Measurements from ENCODE around the gene NRTN. TPM values are rescaled to one million over a fixed set of nuclear protein-coding genes. Genes with fewer than 3 reads are reported as not detected.
A peak's percentile ranks its signal among the peaks of the same experiment; 100 is the strongest.

Gene NRTN
- polyA plus RNA-seq, 3 donors = not detected

- H2AFZ ChIP-seq (ENCODE audit: insufficient read depth, low read depth, low read length, poor library complexity, severe bottlenecking) = no peak overlapping the region
- H3K27ac ChIP-seq (ENCODE audit: low read depth in 1 of 2, low read length in 2 of 2) = no peak overlapping the region
- no peak overlapping the region for H3K4me2 ChIP-seq (replicated peaks; ENCODE audit: extremely low read depth, low read length, poor library complexity, severe bottlenecking)
- no peak overlapping the region for H3K4me3 ChIP-seq (replicated peaks in 1 of 3; ENCODE audit: low read depth in 2 of 3, low read length in 3 of 3)
- H3K27me3 ChIP-seq (ENCODE audit: control insufficient read depth in 2 of 2, insufficient read depth in 2 of 2, low read length in 2 of 2) = peaks cover 9 to 39% of the 10 kb centered on the region in 2 donors
- DNase-seq = no peak
- WGBS (ENCODE audit: insufficient coverage) = 84% methylated on average over 12 of the region's 17 CpGs
- H3K9me3 ChIP-seq (replicated peaks in 1 of 2; ENCODE audit: control insufficient read depth in 1 of 2, insufficient read depth in 1 of 2, low read length in 2 of 2) = peaks cover 2 to 7% of the 10 kb centered on the region in 2 donors
- peaks cover 53 to 72% (median 66%) of the 10 kb centered on the region in 3 donors for H3K27me3 Mint-ChIP-seq (ENCODE audit: low read depth in 3 of 3)
- H4K20me1 ChIP-seq (ENCODE audit: insufficient read depth, low read length) = no peaks in the 10 kb centered on the region
- H3K9me3 Mint-ChIP-seq = peaks cover 0 to 20% (median 12%) of the 10 kb centered on the region in 7 donors
- no peaks in the 10 kb centered on the region for H3K36me3 ChIP-seq (replicated peaks in 1 of 2; ENCODE audit: control insufficient read depth in 1 of 2, insufficient read depth in 2 of 2, low read length in 2 of 2)
- intact Hi-C loops (cut with micrococcal nuclease) = loop anchor here (5.0 to 10.0 kb wide), 2 partner anchors 222 to 224 kb away; no protein-coding TSS in a partner anchor
- TF ChIP-seq, protein P1, sequence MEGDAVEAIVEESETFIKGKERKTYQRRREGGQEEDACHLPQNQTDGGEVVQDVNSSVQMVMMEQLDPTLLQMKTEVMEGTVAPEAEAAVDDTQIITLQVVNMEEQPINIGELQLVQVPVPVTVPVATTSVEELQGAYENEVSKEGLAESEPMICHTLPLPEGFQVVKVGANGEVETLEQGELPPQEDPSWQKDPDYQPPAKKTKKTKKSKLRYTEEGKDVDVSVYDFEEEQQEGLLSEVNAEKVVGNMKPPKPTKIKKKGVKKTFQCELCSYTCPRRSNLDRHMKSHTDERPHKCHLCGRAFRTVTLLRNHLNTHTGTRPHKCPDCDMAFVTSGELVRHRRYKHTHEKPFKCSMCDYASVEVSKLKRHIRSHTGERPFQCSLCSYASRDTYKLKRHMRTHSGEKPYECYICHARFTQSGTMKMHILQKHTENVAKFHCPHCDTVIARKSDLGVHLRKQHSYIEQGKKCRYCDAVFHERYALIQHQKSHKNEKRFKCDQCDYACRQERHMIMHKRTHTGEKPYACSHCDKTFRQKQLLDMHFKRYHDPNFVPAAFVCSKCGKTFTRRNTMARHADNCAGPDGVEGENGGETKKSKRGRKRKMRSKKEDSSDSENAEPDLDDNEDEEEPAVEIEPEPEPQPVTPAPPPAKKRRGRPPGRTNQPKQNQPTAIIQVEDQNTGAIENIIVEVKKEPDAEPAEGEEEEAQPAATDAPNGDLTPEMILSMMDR (IDR thresholded peaks at IDR 0.05) = no peak
- H3K4me1 ChIP-seq (ENCODE audit: control insufficient read depth in 1 of 2, insufficient read depth in 2 of 2, low read length in 2 of 2) = peaks cover 15 to 16% of the 10 kb centered on the region in 2 donors
- H3K4me1 Mint-ChIP-seq = peaks cover 21% of the 10 kb centered on the region
- H3K4me3 Mint-ChIP-seq = peak overlapping the region in 1 of 2 donors; percentile 82
- H3K36me3 Mint-ChIP-seq = peaks cover 2 to 6% of the 10 kb centered on the region in 2 donors
- peak overlapping the region in 1 of 7 donors; percentile 7 for H3K27ac Mint-ChIP-seq
- H3K79me2 ChIP-seq (ENCODE audit: insufficient read depth, low read length) = no peaks in the 10 kb centered on the region
- no peak overlapping the region for H3K9ac ChIP-seq (ENCODE audit: insufficient read depth, low read length, poor library complexity, severe bottlenecking)
These were observed 4.3 kb upstream of the NRTN start for GRCh38 chr19:5800361-5801270.

DNA sequence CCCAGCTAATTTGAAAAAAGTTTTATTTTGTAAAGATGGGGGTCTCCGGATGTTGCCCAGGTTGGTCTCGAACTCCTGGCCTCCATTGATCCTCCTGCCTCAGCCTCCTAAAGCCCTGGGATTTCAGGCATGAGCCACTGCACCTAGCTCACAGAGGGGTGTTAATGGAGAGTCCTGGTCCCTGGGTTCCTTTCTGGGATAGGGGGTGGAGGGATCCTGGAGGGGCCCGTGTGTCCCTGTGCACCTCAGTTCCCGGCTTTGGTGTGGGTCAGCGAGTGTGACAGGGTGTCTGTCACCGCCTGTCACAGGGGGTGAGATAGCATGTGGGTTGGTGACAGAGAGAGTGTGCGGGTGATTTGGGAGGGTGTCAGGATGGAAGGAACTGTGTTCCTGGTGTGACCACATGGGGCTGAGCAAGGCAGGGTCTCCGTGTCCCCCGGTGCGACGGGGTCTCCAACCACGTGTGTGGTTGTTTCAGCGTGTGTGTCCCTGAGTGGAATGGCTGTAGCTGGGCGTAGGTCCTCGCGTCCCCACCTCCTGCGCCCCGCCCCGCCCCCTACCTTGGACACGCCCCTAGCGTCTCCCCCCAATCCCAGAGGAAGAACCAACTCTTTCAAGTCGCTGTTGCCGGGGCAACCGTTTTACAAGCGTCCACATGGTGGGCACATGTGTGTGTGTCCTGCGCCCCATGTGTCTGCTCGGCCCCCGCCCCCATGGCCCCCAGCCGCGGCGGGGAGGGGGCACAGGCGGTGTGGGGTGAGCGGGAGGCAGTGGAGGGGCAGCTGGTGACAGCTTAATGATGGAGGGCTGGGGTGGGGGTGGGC is 2.9 kb upstream of the NRTN start:
- Histone ChIP-seq H3K4me2 (replicated peaks; ENCODE audit: extremely low read depth, low read length, poor library complexity, severe bottlenecking) (no peak overlapping the region), H3K4me3 (replicated peaks in 1 of 3; ENCODE audit: low read depth in 2 of 3, low read length in 3 of 3) (no peak overlapping the region), H3K27ac (ENCODE audit: low read depth in 1 of 2, low read length in 2 of 2) (no peak overlapping the region), H3K27me3 (ENCODE audit: control insufficient read depth in 2 of 2, insufficient read depth in 2 of 2, low read length in 2 of 2) (peaks cover 10 to 53% of the 10 kb centered on the region in 2 donors), H3K4me1 (ENCODE audit: control insufficient read depth in 1 of 2, insufficient read depth in 2 of 2, low read length in 2 of 2) (peaks cover 15 to 16% of the 10 kb centered on the region in 2 donors), H3K9me3 (replicated peaks in 1 of 2; ENCODE audit: control insufficient read depth in 1 of 2, insufficient read depth in 1 of 2, low read length in 2 of 2) (peaks cover 10 to 16% of the 10 kb centered on the region in 2 donors), H3K9ac (ENCODE audit: insufficient read depth, low read length, poor library complexity, severe bottlenecking) (no peak overlapping the region), H3K79me2 (ENCODE audit: insufficient read depth, low read length) (no peaks in the 10 kb centered on the region), H4K20me1 (ENCODE audit: insufficient read depth, low read length) (no peaks in the 10 kb centered on the region), H2AFZ (ENCODE audit: insufficient read depth, low read depth, low read length, poor library complexity, severe bottlenecking) (peak overlapping the region; percentile 21), H3K36me3 (replicated peaks in 1 of 2; ENCODE audit: control insufficient read depth in 1 of 2, insufficient read depth in 2 of 2, low read length in 2 of 2) (no peaks in the 10 kb centered on the region)
- Mint-ChIP-seq H3K4me1 (peaks cover 21% of the 10 kb centered on the region), H3K27me3 (ENCODE audit: low read depth in 3 of 3) (peaks cover 65 to 85% (median 80%) of the 10 kb centered on the region in 3 donors), H3K4me3 (peak overlapping the region in 1 of 2 donors; percentile 86), H3K9me3 (peaks cover 0 to 24% (median 12%) of the 10 kb centered on the region in 7 donors), H3K27ac (peak overlapping the region in 2 of 7 donors; percentile 15 to 42), H3K36me3 (peaks cover 2 to 6% of the 10 kb centered on the region in 2 donors)
- WGBS (ENCODE audit: insufficient coverage) = 14% methylated on average over 25 of the region's 33 CpGs
- intact Hi-C loops (cut with micrococcal nuclease) = loop anchor here (5.0 to 10.0 kb wide), 2 partner anchors 220 to 223 kb away; no protein-coding TSS in a partner anchor
- TF ChIP-seq, protein P1 (IDR thresholded peaks at IDR 0.05) = no peak
- DNase-seq = no peak
